Measurements from ENCODE around the gene IL1A.

The IL1A gene

GRCh38 chr2:112809112-112809511 lies 24.8 kb upstream of the IL1A start:
- Histone ChIP-seq H3K9ac (ENCODE audit: low read depth, low read length) (no peak overlapping the region), H3K4me1 (ENCODE audit: insufficient read depth, low read length) (peaks cover 28% of the 10 kb centered on the region), H3K9me3 (ENCODE audit: control insufficient read depth, insufficient read depth, low read length) (no peaks in the 10 kb centered on the region), H3K36me3 (ENCODE audit: insufficient read depth, low read length) (no peaks in the 10 kb centered on the region)

GRCh38 chr2:112807233-112807807 lies 23.0 kb upstream of the IL1A start:
- H3K9ac ChIP-seq (ENCODE audit: low read depth, low read length), result no peak overlapping the region
- H3K9me3 ChIP-seq (ENCODE audit: control insufficient read depth, insufficient read depth, low read length), result no peaks in the 10 kb centered on the region
- no peaks in the 10 kb centered on the region for H3K36me3 ChIP-seq (ENCODE audit: insufficient read depth, low read length)
- peaks cover 10% of the 10 kb centered on the region for H3K4me1 ChIP-seq (ENCODE audit: insufficient read depth, low read length)

GRCh38 chr2:112805542-112805941 lies 21.2 kb upstream of the IL1A start:
- Histone ChIP-seq H3K4me1 (ENCODE audit: insufficient read depth, low read length) (no peaks in the 10 kb centered on the region), H3K9ac (ENCODE audit: low read depth, low read length) (no peak overlapping the region), H3K36me3 (ENCODE audit: insufficient read depth, low read length) (no peaks in the 10 kb centered on the region), H3K9me3 (ENCODE audit: control insufficient read depth, insufficient read depth, low read length) (no peaks in the 10 kb centered on the region)

- Histone ChIP-seq H3K9me3 (ENCODE audit: control insufficient read depth, insufficient read depth, low read length) (no peaks in the 10 kb centered on the region), H3K4me1 (ENCODE audit: insufficient read depth, low read length) (no peaks in the 10 kb centered on the region; the same call in 1 of the 2 replicates), H3K9ac (ENCODE audit: low read depth, low read length) (no peak overlapping the region), H3K36me3 (ENCODE audit: insufficient read depth, low read length) (no peaks in the 10 kb centered on the region)
Observed at GRCh38 chr2:112803691-112804521, 19.6 kb upstream of the IL1A start.

- no peaks in the 10 kb centered on the region for H3K9me3 ChIP-seq (ENCODE audit: control insufficient read depth, insufficient read depth, low read length)
- H3K9ac ChIP-seq (ENCODE audit: low read depth, low read length), result no peak overlapping the region
- H3K4me1 ChIP-seq (ENCODE audit: insufficient read depth, low read length), result no peaks in the 10 kb centered on the region; the same call in 1 of the 2 replicates
- no peaks in the 10 kb centered on the region for H3K36me3 ChIP-seq (ENCODE audit: insufficient read depth, low read length)
Observed at GRCh38 chr2:112800881-112801583, 16.7 kb upstream of the IL1A start.

- H3K9ac ChIP-seq (ENCODE audit: low read depth, low read length), result no peak overlapping the region
- no peaks in the 10 kb centered on the region for H3K36me3 ChIP-seq (ENCODE audit: insufficient read depth, low read length)
- H3K4me1 ChIP-seq (ENCODE audit: insufficient read depth, low read length), result peaks cover 3% of the 10 kb centered on the region
- no peaks in the 10 kb centered on the region for H3K9me3 ChIP-seq (ENCODE audit: control insufficient read depth, insufficient read depth, low read length)
Observed at GRCh38 chr2:112798979-112799975, 15.0 kb upstream of the IL1A start.

- H3K9me3 ChIP-seq (ENCODE audit: control insufficient read depth, insufficient read depth, low read length), result no peaks in the 10 kb centered on the region
- H3K9ac ChIP-seq (ENCODE audit: low read depth, low read length), result no peak overlapping the region
- H3K36me3 ChIP-seq (ENCODE audit: insufficient read depth, low read length), result no peaks in the 10 kb centered on the region
- peaks cover 6% of the 10 kb centered on the region for H3K4me1 ChIP-seq (ENCODE audit: insufficient read depth, low read length)
Observed at GRCh38 chr2:112796486-112796885, 12.2 kb upstream of the IL1A start.

- no peaks in the 10 kb centered on the region for H3K36me3 ChIP-seq (ENCODE audit: insufficient read depth, low read length)
- H3K9me3 ChIP-seq (ENCODE audit: control insufficient read depth, insufficient read depth, low read length), result no peaks in the 10 kb centered on the region
- H3K9ac ChIP-seq (ENCODE audit: low read depth, low read length), result no peak overlapping the region
- H3K4me1 ChIP-seq (ENCODE audit: insufficient read depth, low read length), result peaks cover 9% of the 10 kb centered on the region
Observed at GRCh38 chr2:112795774-112796173, 11.5 kb upstream of the IL1A start.

- peaks cover 9% of the 10 kb centered on the region for H3K4me1 ChIP-seq (ENCODE audit: insufficient read depth, low read length)
- H3K9ac ChIP-seq (ENCODE audit: low read depth, low read length), result no peak overlapping the region
- H3K36me3 ChIP-seq (ENCODE audit: insufficient read depth, low read length), result no peaks in the 10 kb centered on the region
- no peaks in the 10 kb centered on the region for H3K9me3 ChIP-seq (ENCODE audit: control insufficient read depth, insufficient read depth, low read length)
Observed at GRCh38 chr2:112794841-112795240, 10.5 kb upstream of the IL1A start.

- H3K9ac ChIP-seq (ENCODE audit: low read depth, low read length), result no peak overlapping the region
- peaks cover 9% of the 10 kb centered on the region for H3K4me1 ChIP-seq (ENCODE audit: insufficient read depth, low read length)
- no peaks in the 10 kb centered on the region for H3K9me3 ChIP-seq (ENCODE audit: control insufficient read depth, insufficient read depth, low read length)
- H3K36me3 ChIP-seq (ENCODE audit: insufficient read depth, low read length), result no peaks in the 10 kb centered on the region
Observed at GRCh38 chr2:112794131-112794733, 9.9 kb upstream of the IL1A start.

- no peak overlapping the region for H3K9ac ChIP-seq (ENCODE audit: low read depth, low read length)
- peaks cover 9% of the 10 kb centered on the region for H3K4me1 ChIP-seq (ENCODE audit: insufficient read depth, low read length)
- no peaks in the 10 kb centered on the region for H3K36me3 ChIP-seq (ENCODE audit: insufficient read depth, low read length)
- no peaks in the 10 kb centered on the region for H3K9me3 ChIP-seq (ENCODE audit: control insufficient read depth, insufficient read depth, low read length)
Observed at GRCh38 chr2:112793449-112793978, 9.2 kb upstream of the IL1A start.

- Histone ChIP-seq H3K4me1 (ENCODE audit: insufficient read depth, low read length) (peaks cover 9% of the 10 kb centered on the region), H3K9ac (ENCODE audit: low read depth, low read length) (no peak overlapping the region), H3K36me3 (ENCODE audit: insufficient read depth, low read length) (no peaks in the 10 kb centered on the region), H3K9me3 (ENCODE audit: control insufficient read depth, insufficient read depth, low read length) (no peaks in the 10 kb centered on the region)
Observed at GRCh38 chr2:112792419-112792818, 8.1 kb upstream of the IL1A start.

- Histone ChIP-seq H3K36me3 (ENCODE audit: insufficient read depth, low read length) (no peaks in the 10 kb centered on the region), H3K9me3 (ENCODE audit: control insufficient read depth, insufficient read depth, low read length) (no peaks in the 10 kb centered on the region), H3K9ac (ENCODE audit: low read depth, low read length) (no peak overlapping the region), H3K4me1 (ENCODE audit: insufficient read depth, low read length) (peaks cover 9% of the 10 kb centered on the region)
Observed at GRCh38 chr2:112791693-112792230, 7.5 kb upstream of the IL1A start.

Measured in ES-I3 (cell line).